ENCODE measurements around the gene PTPN11.
"Not testable (repeated sequence)": the region's sequence is repeated elsewhere in the genome, so short reads cannot be mapped to it uniquely, and the experiment has no call there.

Gene PTPN11

DNA sequence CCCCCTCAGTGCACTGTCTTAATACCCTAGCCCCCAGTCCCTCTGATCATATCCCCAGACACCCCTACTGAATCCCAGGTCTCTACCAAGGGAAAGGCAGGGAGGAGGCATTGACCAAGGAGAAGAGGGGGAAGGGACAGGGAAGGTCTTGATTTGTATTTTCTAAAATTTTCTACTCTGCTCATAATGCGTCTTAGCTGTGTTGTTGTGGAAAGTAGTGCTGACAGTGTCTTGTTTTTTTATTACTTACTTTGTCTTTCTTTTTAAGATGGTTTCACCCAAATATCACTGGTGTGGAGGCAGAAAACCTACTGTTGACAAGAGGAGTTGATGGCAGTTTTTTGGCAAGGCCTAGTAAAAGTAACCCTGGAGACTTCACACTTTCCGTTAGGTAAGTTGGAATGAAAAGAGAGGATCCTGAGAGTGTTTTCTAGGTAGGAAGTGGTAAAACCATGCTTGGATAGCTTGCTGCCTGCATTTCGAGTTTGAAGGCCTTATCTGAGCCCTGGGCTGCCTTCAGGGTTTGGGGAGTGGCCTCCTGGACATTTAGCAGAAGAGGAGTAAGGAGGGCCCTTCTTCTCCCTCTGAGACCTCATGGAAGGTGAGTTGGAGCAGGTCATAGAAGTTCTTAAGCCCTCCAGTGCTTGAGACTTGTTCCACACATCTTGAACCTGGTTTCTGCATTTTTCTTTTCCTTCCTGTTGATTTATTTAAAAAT is 27.4 kb downstream of the PTPN11 start:
- in situ Hi-C loops (cut with MboI; ENCODE audit: low sequenced_read_pairs), result no loop called here

DNA sequence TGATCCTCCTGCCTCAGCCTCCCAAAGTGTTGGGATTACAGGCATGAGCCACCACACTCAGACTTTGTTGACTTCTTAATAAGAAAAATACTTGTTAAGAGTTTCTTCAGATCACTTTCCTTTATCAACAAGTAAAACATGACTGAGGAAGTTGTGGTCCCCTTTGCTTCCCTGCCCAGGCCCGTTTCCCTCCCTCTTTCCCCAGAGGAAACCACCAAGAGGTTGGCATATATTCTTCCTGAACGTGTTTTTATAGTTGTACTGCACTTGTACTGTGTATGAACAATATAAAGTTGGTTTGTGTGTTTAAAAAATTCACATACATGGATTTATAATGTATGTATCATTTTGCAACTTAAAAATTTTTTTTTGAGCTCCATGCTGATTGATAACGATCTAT is 28.4 kb downstream of the PTPN11 start:
- in situ Hi-C loops (cut with MboI; ENCODE audit: low sequenced_read_pairs), result no loop called here

DNA sequence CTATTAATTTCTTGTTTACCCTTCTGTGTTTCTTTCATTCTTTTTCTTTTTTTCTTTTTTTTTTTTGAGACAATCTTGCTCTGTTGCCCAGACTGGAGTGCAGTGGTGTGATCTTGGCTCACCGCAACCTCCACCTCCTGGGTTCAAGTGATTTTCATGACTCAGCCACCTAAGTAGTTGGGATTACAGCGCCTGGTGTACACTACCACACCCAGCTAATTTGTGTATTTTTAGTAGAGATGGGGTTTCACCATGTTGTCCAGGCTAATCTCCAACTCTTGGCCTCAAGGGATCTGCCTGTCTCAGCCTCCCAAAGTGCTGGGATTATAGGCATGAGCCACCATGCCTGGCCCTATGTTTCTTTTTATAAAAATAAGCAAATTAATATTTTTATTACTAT is 29.4 kb downstream of the PTPN11 start:
- in situ Hi-C loops (cut with MboI; ENCODE audit: low sequenced_read_pairs), result not testable (repeated sequence)

- in situ Hi-C loops (cut with MboI; ENCODE audit: low sequenced_read_pairs), result no loop called here
These were observed 32.0 kb downstream of the PTPN11 start for GRCh38 chr12:112450725-112451124.

DNA sequence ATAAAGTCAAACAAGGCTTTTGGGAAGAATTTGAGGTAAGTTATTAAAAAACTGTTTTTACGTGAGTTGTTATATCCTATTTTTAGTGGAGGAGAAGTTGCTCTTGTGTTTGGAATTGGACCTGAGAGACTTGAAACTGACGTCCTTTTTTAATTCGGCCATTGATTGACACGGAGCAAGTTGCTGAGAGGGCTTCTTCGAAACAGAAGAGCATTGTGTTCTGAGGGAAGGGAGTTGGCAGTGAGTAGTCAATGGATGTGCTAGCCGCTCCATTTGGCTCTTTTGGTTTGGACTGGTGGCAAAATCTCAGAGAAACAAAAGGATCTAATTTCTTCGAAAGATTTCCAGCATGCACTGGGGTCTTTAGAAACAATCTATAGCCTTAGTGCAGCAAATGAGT is 37.3 kb downstream of the PTPN11 start:
- in situ Hi-C loops (cut with MboI; ENCODE audit: low sequenced_read_pairs), result no loop called here

DNA sequence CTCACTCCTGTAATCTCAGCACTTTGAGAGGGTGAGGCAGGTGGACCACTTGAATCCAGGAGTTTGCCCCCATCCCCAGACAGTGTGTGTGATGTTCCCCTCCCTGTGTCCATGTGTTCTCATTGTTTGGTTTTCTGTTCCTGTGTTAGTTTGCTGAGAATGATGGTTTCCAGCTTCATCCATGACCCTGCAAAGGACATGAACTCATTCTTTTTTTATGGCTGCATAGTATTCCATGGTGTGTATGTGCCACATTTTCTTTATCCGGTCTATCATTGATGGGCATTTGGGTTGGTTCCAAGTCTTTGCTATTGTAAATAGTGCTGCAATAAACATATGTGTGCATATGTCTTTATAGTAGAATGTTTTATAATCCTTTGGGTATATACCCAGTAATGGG is 38.4 kb downstream of the PTPN11 start:
- in situ Hi-C loops (cut with MboI; ENCODE audit: low sequenced_read_pairs), result not testable (repeated sequence)

- in situ Hi-C loops (cut with MboI; ENCODE audit: low sequenced_read_pairs), result no loop called here
These were observed 39.6 kb downstream of the PTPN11 start for GRCh38 chr12:112458330-112458729.

DNA sequence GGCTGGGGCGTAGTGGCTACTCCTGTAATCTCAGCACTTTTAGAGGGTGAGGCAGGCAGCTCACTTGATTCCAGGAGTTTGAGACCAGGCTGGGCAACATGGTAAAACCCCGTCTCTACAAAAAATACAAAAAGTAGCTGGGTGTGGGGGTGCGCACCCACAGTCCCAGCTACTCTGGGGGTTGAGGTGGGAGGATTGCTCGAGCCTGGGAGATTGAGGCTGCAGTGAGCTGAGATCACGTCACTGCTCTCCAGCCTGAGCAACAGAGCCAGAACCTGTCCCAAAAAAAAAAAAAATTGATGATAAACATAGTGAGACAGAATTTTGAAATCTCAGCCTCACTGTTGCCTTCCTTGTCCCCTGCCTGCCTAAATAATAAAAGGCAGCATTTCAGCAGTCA is 40.0 kb downstream of the PTPN11 start:
- in situ Hi-C loops (cut with MboI; ENCODE audit: low sequenced_read_pairs), result no loop called here

- in situ Hi-C loops (cut with MboI; ENCODE audit: low sequenced_read_pairs), result no loop called here
These were observed 44.7 kb downstream of the PTPN11 start for GRCh38 chr12:112463478-112463877.

- in situ Hi-C loops (cut with MboI; ENCODE audit: low sequenced_read_pairs), result no loop called here
These were observed 45.9 kb downstream of the PTPN11 start for GRCh38 chr12:112464605-112465004.

DNA sequence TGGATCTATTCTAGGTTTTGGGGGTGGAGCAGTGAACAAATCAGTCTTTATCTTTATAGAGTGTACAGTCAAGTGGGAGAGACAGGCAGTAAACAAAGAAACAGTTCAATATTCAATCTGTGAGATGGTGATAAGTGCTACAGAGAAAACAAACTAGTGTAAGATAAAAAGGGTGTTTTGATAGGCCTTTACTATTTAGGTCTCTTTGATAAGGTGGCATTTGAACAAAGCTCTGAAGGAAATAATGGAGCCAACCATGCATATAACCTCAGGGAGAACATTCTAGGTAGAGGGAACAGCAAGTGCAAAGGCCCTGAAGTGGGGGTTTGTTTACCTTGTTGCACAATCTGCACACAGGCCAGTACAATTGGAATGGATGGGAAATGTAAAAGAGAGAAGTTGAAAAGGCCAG is 47.3 kb downstream of the PTPN11 start:
- in situ Hi-C loops (cut with MboI; ENCODE audit: low sequenced_read_pairs), result no loop called here

DNA sequence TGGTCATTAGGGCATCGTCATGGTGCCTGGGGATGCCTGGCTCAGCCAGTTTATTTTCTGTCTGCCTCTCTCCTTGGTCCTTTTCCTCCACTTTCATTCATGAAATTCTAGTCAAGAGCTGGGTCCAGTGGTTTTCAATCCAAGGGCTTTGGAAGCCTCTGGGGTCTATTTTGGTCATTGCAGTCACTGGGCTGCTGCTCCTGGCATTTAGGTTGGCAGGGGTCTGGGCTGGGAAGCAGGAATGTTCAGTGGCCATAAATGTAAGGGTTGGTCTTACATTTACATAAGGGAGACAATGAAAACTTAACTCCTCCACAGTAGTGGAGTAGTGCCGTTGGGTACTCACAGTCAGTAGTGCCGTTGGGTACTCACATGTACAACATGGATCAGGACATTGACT is 48.1 kb downstream of the PTPN11 start:
- in situ Hi-C loops (cut with MboI; ENCODE audit: low sequenced_read_pairs), result no loop called here

GRCh38 chr12:112468046-112468445 is 49.3 kb downstream of the PTPN11 start:
- in situ Hi-C loops (cut with MboI; ENCODE audit: low sequenced_read_pairs), result no loop called here

GRCh38 chr12:112473056-112473455 is 54.3 kb downstream of the PTPN11 start:
- in situ Hi-C loops (cut with MboI; ENCODE audit: low sequenced_read_pairs), result no loop called here

GRCh38 chr12:112479413-112479812 is 60.7 kb downstream of the PTPN11 start:
- in situ Hi-C loops (cut with MboI; ENCODE audit: low sequenced_read_pairs), result no loop called here

- in situ Hi-C loops (cut with MboI; ENCODE audit: low sequenced_read_pairs), result no loop called here
These were observed 62.2 kb downstream of the PTPN11 start for GRCh38 chr12:112480931-112481330.

- in situ Hi-C loops (cut with MboI; ENCODE audit: low sequenced_read_pairs), result no loop called here
These were observed 64.0 kb downstream of the PTPN11 start for GRCh38 chr12:112482733-112483132.

DNA sequence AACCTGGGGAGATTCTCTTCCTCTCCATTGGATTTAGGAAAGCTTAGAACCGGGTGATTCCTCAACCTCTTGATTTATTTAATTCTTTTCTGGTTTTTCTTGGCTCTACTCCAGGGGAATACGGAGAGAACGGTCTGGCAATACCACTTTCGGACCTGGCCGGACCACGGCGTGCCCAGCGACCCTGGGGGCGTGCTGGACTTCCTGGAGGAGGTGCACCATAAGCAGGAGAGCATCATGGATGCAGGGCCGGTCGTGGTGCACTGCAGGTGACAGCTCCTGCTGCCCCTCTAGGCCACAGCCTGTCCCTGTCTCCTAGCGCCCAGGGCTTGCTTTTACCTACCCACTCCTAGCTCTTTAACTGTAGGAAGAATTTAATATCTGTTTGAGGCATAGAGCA is 67.6 kb downstream of the PTPN11 start:
- in situ Hi-C loops (cut with MboI; ENCODE audit: low sequenced_read_pairs), result no loop called here

DNA sequence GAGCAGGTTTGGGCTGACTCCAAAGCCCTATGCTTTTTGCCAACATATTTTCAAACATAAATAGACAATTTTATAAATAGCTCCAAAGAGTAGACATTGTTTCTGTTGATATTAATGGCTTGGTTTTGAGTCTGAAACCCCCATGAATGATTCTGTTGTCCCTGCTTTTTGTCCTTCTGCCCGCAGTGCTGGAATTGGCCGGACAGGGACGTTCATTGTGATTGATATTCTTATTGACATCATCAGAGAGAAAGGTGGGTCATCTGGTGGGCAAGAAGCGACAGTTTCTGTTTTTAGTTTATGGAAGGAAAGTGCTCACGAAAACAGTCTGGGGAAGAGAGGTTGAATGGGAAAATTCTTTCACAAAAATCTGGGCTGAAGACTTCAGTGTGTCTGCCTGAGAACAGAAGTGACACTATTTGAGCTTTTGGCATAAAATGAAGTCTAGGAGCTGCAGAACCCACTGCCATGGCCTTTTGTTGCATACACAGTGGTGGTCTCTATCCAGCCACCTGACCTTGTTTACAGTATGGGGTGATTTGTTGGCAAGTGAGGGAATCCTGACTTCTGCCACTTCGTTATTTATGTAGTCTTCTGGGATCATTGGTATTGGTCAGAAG is 69.6 kb downstream of the PTPN11 start:
- in situ Hi-C loops (cut with MboI; ENCODE audit: low sequenced_read_pairs), result no loop called here

GRCh38 chr12:112489456-112489855 is 70.7 kb downstream of the PTPN11 start:
- in situ Hi-C loops (cut with MboI; ENCODE audit: low sequenced_read_pairs), result no loop called here

DNA sequence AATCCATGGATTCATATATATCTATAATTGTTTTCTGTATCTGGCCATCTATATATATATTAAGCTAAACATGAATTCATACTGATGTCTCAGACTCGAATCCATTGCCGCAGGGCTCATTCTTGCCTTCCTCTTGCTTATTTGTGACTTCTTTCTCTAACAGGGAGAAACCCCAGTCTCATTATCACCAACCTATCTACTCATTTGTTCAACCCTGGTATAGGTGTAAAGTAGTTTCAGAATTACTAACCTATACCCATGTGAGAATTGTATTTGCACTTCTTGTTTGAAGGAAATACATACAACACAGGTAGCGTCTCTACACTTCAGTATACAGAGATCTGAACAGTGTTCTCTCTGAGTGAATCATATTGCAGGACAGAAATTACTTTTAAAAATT is 77.7 kb downstream of the PTPN11 start:
- in situ Hi-C loops (cut with MboI; ENCODE audit: low sequenced_read_pairs), result no loop called here

- in situ Hi-C loops (cut with MboI; ENCODE audit: low sequenced_read_pairs), result no loop called here
These were observed 79.8 kb downstream of the PTPN11 start for GRCh38 chr12:112498580-112498979.

GRCh38 chr12:112503512-112503911 is 84.8 kb downstream of the PTPN11 start:
- in situ Hi-C loops (cut with MboI; ENCODE audit: low sequenced_read_pairs), result no loop called here

Data from HL-60/S4 (cell line).